ENCODE data around the gene RALGPS2.

Gene RALGPS2

DNA sequence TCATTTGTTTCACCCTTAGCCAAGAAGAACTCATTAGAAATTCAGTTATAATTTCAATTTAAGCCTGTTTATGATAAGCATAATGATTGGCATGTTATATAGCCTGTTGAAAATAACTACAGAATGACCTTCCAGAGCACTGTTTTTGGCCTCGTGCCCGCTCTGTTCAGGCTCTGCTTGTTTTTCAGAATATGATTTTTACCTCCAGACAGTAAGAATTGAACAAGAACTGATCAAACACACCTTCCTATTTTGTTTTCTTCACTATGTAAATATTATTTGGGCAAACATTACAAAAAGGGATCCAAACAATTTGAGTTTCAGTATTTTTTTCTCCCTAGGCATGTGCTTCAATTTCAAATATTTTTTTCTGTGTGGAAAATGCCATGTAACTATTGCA is 193.9 kb downstream of the RALGPS2 start:
- TF ChIP-seq RARB (CRISPR knock-in tag; IDR thresholded peaks at IDR 0.05) (no peak), PPARA (CRISPR knock-in tag; IDR thresholded peaks at IDR 0.05; ENCODE audit: borderline replicate concordance) (no peak), GLIS3 (CRISPR knock-in tag; IDR thresholded peaks at IDR 0.05) (no peak), ZFP30 (CRISPR knock-in tag; IDR thresholded peaks at IDR 0.05) (no peak), ZNF565 (CRISPR knock-in tag; conservative IDR thresholded peaks at IDR 0.05; ENCODE audit: low read depth) (no peak), ESRRG (CRISPR knock-in tag; IDR thresholded peaks at IDR 0.05) (no peak), TOX (CRISPR knock-in tag; IDR thresholded peaks at IDR 0.05; ENCODE audit: borderline replicate concordance) (no peak), SNAI2 (CRISPR knock-in tag; IDR thresholded peaks at IDR 0.05) (no peak)

DNA sequence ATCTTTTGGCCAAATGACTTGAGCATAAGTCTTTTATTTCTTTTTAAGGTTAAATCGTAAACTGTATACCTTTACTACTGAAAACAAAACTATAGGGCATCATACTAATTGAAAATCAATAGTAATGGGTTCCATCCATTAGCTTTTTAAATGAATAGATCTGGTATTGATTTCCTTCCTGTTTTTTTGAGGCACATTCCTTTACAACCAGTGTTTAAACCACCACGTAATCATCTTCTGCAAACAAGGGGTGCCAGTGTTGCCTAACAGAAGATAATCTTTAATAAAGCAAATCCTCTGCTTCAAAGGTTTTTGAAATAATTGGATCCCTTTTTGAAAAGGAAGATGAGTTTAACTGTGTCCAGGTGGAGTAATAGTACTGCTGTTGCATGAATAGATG is 194.5 kb downstream of the RALGPS2 start:
- ATAC-seq: no peak
- TF ChIP-seq ARNTL (CRISPR knock-in tag; IDR thresholded peaks at IDR 0.05; ENCODE audit: borderline replicate concordance, low read depth) (no peak), PPARA (CRISPR knock-in tag; IDR thresholded peaks at IDR 0.05; ENCODE audit: borderline replicate concordance) (no peak), ZC3H10 (CRISPR knock-in tag; IDR thresholded peaks at IDR 0.05) (no peak), ISL1 (CRISPR knock-in tag; IDR thresholded peaks at IDR 0.05) (no peak), ZFP30 (CRISPR knock-in tag; IDR thresholded peaks at IDR 0.05) (no peak), BACH2 (CRISPR knock-in tag; IDR thresholded peaks at IDR 0.05; ENCODE audit: borderline replicate concordance) (no peak), GLIS3 (CRISPR knock-in tag; IDR thresholded peaks at IDR 0.05) (no peak), RARB (CRISPR knock-in tag; IDR thresholded peaks at IDR 0.05) (no peak), ZNF70 (CRISPR knock-in tag; IDR thresholded peaks at IDR 0.05) (no peak), OSR1 (CRISPR knock-in tag; IDR thresholded peaks at IDR 0.05) (no peak), ZNF565 (CRISPR knock-in tag; conservative IDR thresholded peaks at IDR 0.05; ENCODE audit: low read depth) (no peak), TCF4 (CRISPR knock-in tag; IDR thresholded peaks at IDR 0.05; ENCODE audit: borderline replicate concordance) (no peak), TOX (CRISPR knock-in tag; IDR thresholded peaks at IDR 0.05; ENCODE audit: borderline replicate concordance) (no peak), CSDC2 (CRISPR knock-in tag; IDR thresholded peaks at IDR 0.05) (no peak), ZNF8 (CRISPR knock-in tag; IDR thresholded peaks at IDR 0.05) (no peak), ZFP3 (CRISPR knock-in tag; IDR thresholded peaks at IDR 0.05) (no peak)
- TF ChIP-seq, protein P1, sequence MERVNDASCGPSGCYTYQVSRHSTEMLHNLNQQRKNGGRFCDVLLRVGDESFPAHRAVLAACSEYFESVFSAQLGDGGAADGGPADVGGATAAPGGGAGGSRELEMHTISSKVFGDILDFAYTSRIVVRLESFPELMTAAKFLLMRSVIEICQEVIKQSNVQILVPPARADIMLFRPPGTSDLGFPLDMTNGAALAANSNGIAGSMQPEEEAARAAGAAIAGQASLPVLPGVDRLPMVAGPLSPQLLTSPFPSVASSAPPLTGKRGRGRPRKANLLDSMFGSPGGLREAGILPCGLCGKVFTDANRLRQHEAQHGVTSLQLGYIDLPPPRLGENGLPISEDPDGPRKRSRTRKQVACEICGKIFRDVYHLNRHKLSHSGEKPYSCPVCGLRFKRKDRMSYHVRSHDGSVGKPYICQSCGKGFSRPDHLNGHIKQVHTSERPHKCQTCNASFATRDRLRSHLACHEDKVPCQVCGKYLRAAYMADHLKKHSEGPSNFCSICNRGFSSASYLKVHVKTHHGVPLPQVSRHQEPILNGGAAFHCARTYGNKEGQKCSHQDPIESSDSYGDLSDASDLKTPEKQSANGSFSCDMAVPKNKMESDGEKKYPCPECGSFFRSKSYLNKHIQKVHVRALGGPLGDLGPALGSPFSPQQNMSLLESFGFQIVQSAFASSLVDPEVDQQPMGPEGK (CRISPR knock-in tag; IDR thresholded peaks at IDR 0.05; ENCODE audit: borderline replicate concordance): no peak
- TF ChIP-seq, protein P2, sequence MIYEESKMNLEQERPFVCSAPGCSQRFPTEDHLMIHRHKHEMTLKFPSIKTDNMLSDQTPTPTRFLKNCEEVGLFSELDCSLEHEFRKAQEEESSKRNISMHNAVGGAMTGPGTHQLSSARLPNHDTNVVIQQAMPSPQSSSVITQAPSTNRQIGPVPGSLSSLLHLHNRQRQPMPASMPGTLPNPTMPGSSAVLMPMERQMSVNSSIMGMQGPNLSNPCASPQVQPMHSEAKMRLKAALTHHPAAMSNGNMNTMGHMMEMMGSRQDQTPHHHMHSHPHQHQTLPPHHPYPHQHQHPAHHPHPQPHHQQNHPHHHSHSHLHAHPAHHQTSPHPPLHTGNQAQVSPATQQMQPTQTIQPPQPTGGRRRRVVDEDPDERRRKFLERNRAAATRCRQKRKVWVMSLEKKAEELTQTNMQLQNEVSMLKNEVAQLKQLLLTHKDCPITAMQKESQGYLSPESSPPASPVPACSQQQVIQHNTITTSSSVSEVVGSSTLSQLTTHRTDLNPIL (CRISPR knock-in tag; IDR thresholded peaks at IDR 0.05; ENCODE audit: low read depth): no peak
- TF ChIP-seq, protein P3, sequence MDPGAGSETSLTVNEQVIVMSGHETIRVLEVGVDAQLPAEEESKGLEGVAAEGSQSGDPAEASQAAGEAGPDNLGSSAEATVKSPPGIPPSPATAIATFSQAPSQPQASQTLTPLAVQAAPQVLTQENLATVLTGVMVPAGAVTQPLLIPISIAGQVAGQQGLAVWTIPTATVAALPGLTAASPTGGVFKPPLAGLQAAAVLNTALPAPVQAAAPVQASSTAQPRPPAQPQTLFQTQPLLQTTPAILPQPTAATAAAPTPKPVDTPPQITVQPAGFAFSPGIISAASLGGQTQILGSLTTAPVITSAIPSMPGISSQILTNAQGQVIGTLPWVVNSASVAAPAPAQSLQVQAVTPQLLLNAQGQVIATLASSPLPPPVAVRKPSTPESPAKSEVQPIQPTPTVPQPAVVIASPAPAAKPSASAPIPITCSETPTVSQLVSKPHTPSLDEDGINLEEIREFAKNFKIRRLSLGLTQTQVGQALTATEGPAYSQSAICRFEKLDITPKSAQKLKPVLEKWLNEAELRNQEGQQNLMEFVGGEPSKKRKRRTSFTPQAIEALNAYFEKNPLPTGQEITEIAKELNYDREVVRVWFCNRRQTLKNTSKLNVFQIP (CRISPR knock-in tag; IDR thresholded peaks at IDR 0.05; ENCODE audit: borderline replicate concordance, low read depth): no peak
- TF ChIP-seq, protein P4, sequence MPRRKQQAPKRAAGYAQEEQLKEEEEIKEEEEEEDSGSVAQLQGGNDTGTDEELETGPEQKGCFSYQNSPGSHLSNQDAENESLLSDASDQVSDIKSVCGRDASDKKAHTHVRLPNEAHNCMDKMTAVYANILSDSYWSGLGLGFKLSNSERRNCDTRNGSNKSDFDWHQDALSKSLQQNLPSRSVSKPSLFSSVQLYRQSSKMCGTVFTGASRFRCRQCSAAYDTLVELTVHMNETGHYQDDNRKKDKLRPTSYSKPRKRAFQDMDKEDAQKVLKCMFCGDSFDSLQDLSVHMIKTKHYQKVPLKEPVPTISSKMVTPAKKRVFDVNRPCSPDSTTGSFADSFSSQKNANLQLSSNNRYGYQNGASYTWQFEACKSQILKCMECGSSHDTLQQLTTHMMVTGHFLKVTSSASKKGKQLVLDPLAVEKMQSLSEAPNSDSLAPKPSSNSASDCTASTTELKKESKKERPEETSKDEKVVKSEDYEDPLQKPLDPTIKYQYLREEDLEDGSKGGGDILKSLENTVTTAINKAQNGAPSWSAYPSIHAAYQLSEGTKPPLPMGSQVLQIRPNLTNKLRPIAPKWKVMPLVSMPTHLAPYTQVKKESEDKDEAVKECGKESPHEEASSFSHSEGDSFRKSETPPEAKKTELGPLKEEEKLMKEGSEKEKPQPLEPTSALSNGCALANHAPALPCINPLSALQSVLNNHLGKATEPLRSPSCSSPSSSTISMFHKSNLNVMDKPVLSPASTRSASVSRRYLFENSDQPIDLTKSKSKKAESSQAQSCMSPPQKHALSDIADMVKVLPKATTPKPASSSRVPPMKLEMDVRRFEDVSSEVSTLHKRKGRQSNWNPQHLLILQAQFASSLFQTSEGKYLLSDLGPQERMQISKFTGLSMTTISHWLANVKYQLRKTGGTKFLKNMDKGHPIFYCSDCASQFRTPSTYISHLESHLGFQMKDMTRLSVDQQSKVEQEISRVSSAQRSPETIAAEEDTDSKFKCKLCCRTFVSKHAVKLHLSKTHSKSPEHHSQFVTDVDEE (CRISPR knock-in tag; IDR thresholded peaks at IDR 0.05): no peak

More for the DNA sequence above, 193.9 kb downstream of the RALGPS2 start:
- no peak for ATAC-seq

DNA sequence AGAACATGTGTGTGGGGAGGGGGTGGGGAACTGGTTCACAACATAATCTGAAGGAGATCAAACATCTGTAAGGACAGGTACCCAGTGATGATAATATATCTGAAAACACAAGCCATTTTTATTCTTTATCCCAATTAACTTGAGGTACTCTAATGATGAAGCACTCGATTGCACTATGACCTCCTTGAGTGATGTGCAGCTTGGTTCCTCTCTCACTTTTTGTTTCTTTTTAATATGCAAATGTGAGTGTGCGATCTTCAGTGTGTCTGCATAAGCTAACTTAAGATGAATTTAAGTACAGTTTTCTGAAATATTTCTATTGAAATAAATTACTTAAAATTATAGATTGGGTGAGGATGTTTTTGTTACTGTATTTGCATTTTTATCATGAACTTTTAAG is 196.5 kb downstream of the RALGPS2 start:
- no peak for ATAC-seq
- no peak for TF ChIP-seq ZNF70 (CRISPR knock-in tag; IDR thresholded peaks at IDR 0.05)
- TF ChIP-seq CSDC2 (CRISPR knock-in tag; IDR thresholded peaks at IDR 0.05): no peak
- no peak for TF ChIP-seq ZNF8 (CRISPR knock-in tag; IDR thresholded peaks at IDR 0.05)
- no peak for TF ChIP-seq ARNTL (CRISPR knock-in tag; IDR thresholded peaks at IDR 0.05; ENCODE audit: borderline replicate concordance, low read depth)

DNA sequence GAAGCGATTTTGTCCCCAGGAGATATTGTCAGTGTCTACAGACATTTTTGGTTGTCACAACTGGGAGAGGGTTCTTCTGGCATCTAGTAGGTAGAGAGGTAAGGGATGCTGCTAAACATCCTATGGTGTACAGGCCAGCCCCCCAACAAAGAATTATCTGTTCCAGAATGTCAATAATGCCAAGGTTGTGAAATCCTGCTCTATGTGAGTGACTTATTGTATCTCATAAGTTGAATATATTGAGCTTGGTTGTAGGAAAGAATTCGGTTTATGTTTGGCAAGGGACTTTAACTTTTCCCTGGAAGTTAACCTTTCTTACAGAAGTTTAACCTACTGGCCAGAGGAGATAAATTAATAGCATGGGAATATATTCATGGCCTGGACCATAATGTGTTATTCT is 198.5 kb downstream of the RALGPS2 start:
- TF ChIP-seq, protein P2 (CRISPR knock-in tag; IDR thresholded peaks at IDR 0.05; ENCODE audit: low read depth): no peak
- TF ChIP-seq OSR1 (CRISPR knock-in tag; IDR thresholded peaks at IDR 0.05): no peak
- TF ChIP-seq, protein P4 (CRISPR knock-in tag; IDR thresholded peaks at IDR 0.05): no peak
- no peak for TF ChIP-seq TOX (CRISPR knock-in tag; IDR thresholded peaks at IDR 0.05; ENCODE audit: borderline replicate concordance)
- TF ChIP-seq TCF4 (CRISPR knock-in tag; IDR thresholded peaks at IDR 0.05; ENCODE audit: borderline replicate concordance): no peak
- TF ChIP-seq GLIS3 (CRISPR knock-in tag; IDR thresholded peaks at IDR 0.05): no peak
- TF ChIP-seq ZNF70 (CRISPR knock-in tag; IDR thresholded peaks at IDR 0.05): no peak
- no peak for TF ChIP-seq ZFP3 (CRISPR knock-in tag; IDR thresholded peaks at IDR 0.05)
- TF ChIP-seq BACH2 (CRISPR knock-in tag; IDR thresholded peaks at IDR 0.05; ENCODE audit: borderline replicate concordance): no peak
- TF ChIP-seq CSDC2 (CRISPR knock-in tag; IDR thresholded peaks at IDR 0.05): no peak
- no peak for TF ChIP-seq ZNF565 (CRISPR knock-in tag; conservative IDR thresholded peaks at IDR 0.05; ENCODE audit: low read depth)
- TF ChIP-seq ARNTL (CRISPR knock-in tag; IDR thresholded peaks at IDR 0.05; ENCODE audit: borderline replicate concordance, low read depth): no peak
- ATAC-seq: no peak
